Memory B cell (primary cell): ENCODE results near the gene MRRF.
A peak's percentile ranks its signal among the peaks of the same experiment; 100 is the strongest.

ENCODE experiments used
- ATAC-seq: fragments of 150-1000 bp; cut with Tn5 transposase; 2 replicates; pipeline ENCODE4 v1.10.0; 2021; ENCODE audit warnings: low read depth, mild to moderate bottlenecking, moderate library complexity
- DNase-seq, 2 donors: peaks; one replicate each; pipeline ENCODE4 v3.0.0; 2022; ENCODE audit warnings: low spot score in 2 of 2
- H3K27ac Mint-ChIP-seq: one replicate; pipeline ENCODE4 v1.8.0; 2022; ENCODE audit warnings: mild to moderate bottlenecking, moderate library complexity, mixed read lengths
- H3K27me3 Mint-ChIP-seq: one replicate; pipeline ENCODE4 v1.8.0; 2022; ENCODE audit warnings: mixed read lengths
- H3K36me3 Mint-ChIP-seq: one replicate; pipeline ENCODE4 v1.8.0; 2022; ENCODE audit warnings: mild to moderate bottlenecking, mixed read lengths
- H3K4me1 Mint-ChIP-seq: one replicate; pipeline ENCODE4 v1.8.0; 2022; ENCODE audit warnings: mixed read lengths
- H3K4me3 Mint-ChIP-seq: one replicate; pipeline ENCODE4 v1.8.0; 2022; ENCODE audit warnings: mild to moderate bottlenecking, moderate library complexity, mixed read lengths
- H3K9me3 Mint-ChIP-seq: one replicate; pipeline ENCODE4 v1.8.0; 2022; ENCODE audit warnings: mixed read lengths

The MRRF gene

DNA sequence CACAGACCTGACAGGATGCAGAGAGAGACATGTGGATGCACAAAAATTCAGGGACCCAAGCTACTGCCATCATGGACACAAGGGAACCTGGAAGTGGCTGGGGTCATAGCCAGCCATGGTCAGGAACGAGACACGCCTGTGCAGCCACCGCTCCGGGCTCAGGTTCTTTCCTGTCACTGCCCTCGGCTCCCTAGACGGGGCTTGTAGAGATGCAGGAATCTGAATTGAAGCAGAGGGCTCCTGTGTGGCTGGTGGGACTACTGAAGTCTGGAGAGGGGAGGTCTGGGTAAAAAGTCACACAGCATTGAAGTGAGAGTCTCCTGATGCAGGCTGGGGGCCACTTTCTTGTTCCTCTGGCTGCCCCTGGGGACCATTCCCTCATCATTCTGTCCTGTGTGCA is 73.9 kb downstream of the MRRF start:
- ATAC-seq (no peak), DNase-seq (no peak)
- Mint-ChIP-seq H3K4me1 (peaks cover 7% of the 10 kb centered on the region), H3K27me3 (peaks cover 12% of the 10 kb centered on the region), H3K36me3 (no peaks in the 10 kb centered on the region), H3K4me3 (no peak overlapping the region), H3K27ac (no peak overlapping the region), H3K9me3 (no peaks in the 10 kb centered on the region)

DNA sequence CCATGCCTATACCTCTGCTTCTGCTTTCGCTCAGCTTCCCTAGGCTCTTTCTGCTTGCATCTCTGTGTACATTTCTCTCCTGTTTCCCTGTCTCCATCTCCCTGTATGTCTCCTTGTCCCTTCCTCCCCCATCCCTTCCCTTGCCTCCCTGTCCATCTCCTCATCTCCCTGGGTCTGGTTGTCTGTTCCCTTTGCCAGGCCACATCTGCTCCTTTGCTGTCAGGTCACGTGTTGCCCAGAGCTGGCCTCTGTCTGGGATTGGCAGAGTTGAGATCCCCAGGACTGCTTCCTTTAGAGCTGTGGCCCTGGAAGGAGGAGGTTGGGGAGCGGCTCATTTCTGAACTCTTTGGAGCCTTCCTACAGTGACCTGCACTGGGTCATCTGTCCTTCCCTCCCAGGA is 74.3 kb downstream of the MRRF start:
- H3K9me3 Mint-ChIP-seq = no peaks in the 10 kb centered on the region
- no peak overlapping the region for H3K4me3 Mint-ChIP-seq
- ATAC-seq (no peak), DNase-seq (no peak)
- peaks cover 12% of the 10 kb centered on the region for H3K27me3 Mint-ChIP-seq
- H3K27ac Mint-ChIP-seq = no peak overlapping the region
- H3K4me1 Mint-ChIP-seq = peaks cover 7% of the 10 kb centered on the region
- no peaks in the 10 kb centered on the region for H3K36me3 Mint-ChIP-seq

DNA sequence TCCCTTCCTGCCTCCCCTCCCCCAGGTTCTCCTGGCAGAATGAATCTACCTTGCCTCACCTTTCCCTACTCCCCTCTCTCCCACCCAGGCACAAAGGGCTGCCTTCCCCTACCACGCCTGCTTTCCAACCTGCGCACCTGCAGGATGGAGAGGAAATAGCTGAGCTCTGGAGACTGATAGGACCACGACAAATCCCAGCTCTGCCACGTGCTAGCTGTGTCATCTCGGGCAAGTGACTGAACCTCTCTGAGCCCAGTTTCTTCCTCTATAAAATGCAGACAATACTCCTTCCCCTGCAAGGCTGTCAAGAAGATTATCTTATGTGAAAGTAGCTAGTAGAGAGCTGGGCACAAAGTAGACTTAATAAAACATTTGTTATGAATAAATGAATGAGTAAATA is 74.9 kb downstream of the MRRF start:
- peaks cover 12% of the 10 kb centered on the region for H3K27me3 Mint-ChIP-seq
- no peaks in the 10 kb centered on the region for H3K9me3 Mint-ChIP-seq
- no peak for ATAC-seq
- no peaks in the 10 kb centered on the region for H3K36me3 Mint-ChIP-seq
- DNase-seq = no peak
- H3K27ac Mint-ChIP-seq = no peak overlapping the region
- H3K4me3 Mint-ChIP-seq = no peak overlapping the region
- peaks cover 7% of the 10 kb centered on the region for H3K4me1 Mint-ChIP-seq

DNA sequence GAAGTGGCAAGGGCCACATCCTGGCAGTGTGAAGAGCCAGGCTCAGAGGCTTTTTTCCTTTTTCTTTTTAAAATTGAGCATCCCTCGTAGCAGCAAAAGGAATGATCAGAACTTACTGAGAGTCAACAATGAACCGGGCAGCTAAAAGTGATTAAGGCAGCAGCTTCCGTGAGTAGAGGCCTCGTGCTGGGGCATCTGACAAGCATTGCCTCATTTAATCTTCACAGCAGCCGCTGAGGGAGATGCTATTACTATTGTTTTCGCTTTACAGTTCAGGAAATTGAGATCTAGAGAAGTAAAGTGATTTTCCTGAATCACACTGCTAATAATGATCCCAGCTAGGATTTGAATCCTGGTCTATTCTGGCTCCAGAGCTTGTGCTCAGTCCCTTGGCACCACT is 75.5 kb downstream of the MRRF start:
- H3K4me3 Mint-ChIP-seq = no peak overlapping the region
- no peak for ATAC-seq
- peaks cover 12% of the 10 kb centered on the region for H3K27me3 Mint-ChIP-seq
- H3K4me1 Mint-ChIP-seq = peaks cover 7% of the 10 kb centered on the region
- no peaks in the 10 kb centered on the region for H3K9me3 Mint-ChIP-seq
- no peak for DNase-seq
- no peaks in the 10 kb centered on the region for H3K36me3 Mint-ChIP-seq
- no peak overlapping the region for H3K27ac Mint-ChIP-seq

DNA sequence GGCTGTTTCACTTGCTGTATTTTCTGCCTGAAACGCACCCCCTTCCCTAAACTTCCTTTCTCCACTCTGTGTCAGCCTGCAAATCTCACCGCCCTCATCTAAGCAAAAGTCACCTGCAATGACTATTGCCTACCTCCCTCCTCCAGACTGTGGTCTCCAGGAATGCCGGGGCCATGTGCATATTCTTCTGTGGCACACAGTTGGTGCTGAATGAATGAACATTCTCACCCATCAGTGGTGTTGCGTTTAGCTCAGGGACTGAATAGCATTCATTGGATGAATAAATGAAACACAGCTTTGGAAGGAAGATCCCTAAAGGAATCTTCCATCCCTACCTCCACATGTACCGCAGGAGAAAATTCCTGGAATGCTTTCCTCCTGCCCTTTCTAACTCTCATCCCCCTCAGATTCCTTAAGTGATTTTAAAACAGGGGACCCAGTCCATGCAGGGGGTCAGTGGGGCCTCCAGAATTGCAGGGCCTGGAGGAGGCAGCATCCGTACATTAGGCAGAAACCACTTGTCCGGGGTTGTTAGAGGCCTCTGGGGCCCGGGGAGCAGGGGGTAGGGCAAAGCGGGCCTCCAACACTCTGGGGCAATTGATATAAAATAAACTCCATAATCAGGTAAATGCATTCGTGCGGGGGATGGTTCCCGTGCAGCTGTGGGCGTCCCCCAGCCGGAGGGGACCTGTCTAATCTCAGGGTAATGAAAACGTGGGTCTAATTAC is 77.8 kb downstream of the MRRF start:
- peaks cover 3% of the 10 kb centered on the region for H3K4me1 Mint-ChIP-seq

DNA sequence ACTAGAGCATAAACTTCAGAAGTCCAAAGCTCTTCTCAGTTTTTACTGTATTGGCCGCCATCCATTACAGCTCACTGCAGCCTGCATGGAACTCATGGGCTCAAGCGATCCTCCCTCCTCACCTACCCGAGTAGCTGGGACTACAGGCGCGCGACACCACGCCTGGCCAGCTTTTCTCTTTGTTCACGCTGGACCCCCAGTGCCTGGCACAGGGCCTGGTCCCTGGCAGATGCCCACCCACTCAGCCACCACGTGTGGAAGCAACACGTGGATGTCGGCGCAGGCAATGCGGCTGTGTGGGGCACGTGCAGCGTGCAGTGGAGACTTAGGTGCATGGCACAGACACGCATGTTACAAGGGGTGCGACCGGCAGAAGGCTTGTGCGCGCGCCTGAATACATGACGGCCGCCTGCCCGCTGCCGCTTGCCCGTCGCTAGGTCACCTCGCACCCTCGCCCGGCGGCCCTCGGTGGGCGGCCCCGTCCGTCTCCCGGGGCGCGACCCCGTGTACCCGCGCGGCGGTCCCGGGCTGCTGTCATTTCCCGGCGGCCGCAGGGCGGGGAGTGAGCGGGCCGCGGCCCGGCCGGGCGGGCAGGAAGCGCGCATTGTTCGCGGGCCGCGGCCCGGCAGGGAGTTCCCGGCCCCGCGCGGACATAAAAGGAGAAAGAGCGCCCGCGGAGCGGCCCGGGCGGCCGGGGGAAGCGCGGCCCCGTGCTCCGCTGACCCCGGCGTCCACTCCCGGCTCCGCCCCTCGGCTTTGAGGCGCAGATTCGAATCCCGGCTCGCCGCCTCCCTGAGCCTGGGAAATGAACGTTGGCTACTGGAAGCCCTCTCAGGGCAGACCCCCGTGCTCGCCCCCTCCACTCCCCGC is 82.0 kb downstream of the MRRF start:
- Mint-ChIP-seq H3K4me3 (peak overlapping the region; percentile 86), H3K36me3 (no peaks in the 10 kb centered on the region), H3K9me3 (no peaks in the 10 kb centered on the region), H3K27me3 (peaks cover 18% of the 10 kb centered on the region), H3K4me1 (peaks cover 4% of the 10 kb centered on the region), H3K27ac (peak overlapping the region; percentile 49)
- DNase-seq (no peak), ATAC-seq (peak; percentile 57)

More for the DNA sequence above, 77.8 kb downstream of the MRRF start:
- Mint-ChIP-seq H3K36me3 (no peaks in the 10 kb centered on the region), H3K27ac (no peak overlapping the region), H3K27me3 (peaks cover 11% of the 10 kb centered on the region), H3K9me3 (no peaks in the 10 kb centered on the region), H3K4me3 (no peak overlapping the region)
- DNase-seq (no peak), ATAC-seq (no peak)

DNA sequence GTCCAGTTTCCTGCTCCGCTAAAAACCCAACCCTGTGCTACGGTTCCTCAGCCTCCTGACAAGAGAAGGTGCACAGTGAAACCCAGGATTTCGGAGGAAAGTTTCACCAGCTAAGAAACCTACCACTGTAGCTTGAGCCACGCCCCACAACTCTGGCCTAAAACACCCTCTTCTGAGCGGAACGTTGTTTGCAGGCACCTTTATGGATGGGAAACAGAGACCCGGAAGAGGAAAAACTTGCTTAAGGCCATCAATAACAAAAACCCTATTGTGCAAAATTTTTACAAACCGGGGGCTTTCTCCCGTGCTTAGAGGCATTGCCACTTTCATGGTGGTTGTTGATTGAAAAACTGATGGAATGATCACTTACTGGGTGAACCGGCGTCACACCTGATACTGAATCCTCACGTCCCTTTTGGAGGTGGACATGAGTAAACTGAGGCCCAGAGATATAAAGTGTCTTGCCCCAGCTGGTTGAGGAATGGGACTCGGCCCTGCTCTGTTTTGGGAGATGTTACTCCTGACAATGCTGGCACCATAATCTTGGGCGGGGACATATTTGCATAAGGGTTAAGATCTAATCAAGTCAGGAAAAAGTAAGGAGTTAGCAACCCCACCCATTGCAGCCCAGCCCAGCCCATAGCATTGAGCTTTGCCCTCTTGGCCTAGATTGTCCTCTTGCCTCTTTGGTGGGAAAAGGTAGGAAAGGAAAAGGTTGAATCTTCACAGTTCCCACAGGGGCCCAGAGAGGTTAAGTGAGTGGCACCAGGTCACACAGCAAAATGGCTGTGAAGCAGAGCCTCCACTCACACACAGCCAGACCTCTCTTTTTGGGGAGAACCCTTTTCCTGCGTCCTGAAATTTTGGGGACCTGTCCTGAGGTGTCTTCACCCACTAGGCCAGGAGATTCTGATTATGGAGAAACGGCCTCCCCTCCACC is 82.9 kb downstream of the MRRF start:
- no peak for DNase-seq
- Mint-ChIP-seq H3K27ac (peak overlapping the region; percentile 49), H3K4me1 (peaks cover 4% of the 10 kb centered on the region), H3K36me3 (no peaks in the 10 kb centered on the region), H3K4me3 (peak overlapping the region; percentile 86), H3K9me3 (no peaks in the 10 kb centered on the region), H3K27me3 (peaks cover 18% of the 10 kb centered on the region)
- ATAC-seq = peak; percentile 55

DNA sequence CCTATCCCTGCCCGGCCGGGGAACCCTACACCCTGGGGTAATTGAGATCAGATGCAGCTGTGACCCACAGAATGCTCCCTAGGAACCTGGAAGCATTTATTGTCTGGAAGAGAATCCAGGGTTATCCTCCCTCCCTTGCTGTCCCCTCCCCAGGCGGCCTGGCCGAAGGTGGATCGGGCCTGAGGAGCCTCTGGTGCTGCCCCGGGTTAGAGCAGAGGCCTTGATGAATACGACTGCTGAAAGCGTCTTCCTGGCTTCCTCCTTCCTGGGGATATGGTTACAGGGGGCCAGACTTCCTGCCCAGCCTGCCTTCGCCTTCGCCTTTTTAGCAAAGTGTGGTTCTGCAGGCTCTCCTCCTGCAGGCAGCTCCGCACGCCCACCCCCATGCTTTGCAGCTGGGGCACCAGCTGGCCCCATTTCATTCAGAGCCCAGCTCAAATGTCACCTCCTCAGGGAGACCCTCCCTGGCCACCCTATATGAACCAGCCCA is 83.7 kb downstream of the MRRF start:
- H3K27ac Mint-ChIP-seq = no peak overlapping the region
- H3K4me1 Mint-ChIP-seq = peaks cover 4% of the 10 kb centered on the region
- H3K9me3 Mint-ChIP-seq = peaks cover 1% of the 10 kb centered on the region
- H3K27me3 Mint-ChIP-seq = peaks cover 17% of the 10 kb centered on the region
- DNase-seq = no peak
- H3K4me3 Mint-ChIP-seq = no peak overlapping the region
- no peak for ATAC-seq
- H3K36me3 Mint-ChIP-seq = no peaks in the 10 kb centered on the region

DNA sequence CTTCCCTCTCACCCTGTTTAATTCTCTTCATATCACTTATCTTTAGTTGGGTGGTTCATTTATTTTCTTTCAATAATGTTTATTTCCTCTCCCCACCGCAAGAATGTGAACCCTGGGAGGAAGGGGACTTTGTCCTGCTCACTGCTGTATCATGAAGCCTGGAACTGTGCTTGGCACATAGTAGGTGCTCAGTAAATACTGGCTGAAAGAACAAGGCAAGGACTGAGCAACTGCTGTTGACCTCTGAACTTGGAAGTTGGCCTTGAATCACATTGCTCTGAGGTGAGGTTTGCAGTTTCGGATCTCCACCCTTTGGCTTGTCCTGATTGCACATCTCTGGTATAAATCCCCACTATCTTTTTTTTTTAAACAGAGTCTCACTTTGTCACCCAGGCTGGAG is 84.1 kb downstream of the MRRF start:
- no peak for ATAC-seq
- DNase-seq = no peak
- Mint-ChIP-seq H3K4me1 (peaks cover 4% of the 10 kb centered on the region), H3K36me3 (peaks cover 2% of the 10 kb centered on the region), H3K27me3 (peaks cover 18% of the 10 kb centered on the region), H3K4me3 (no peak overlapping the region), H3K27ac (no peak overlapping the region), H3K9me3 (peaks cover 3% of the 10 kb centered on the region)

DNA sequence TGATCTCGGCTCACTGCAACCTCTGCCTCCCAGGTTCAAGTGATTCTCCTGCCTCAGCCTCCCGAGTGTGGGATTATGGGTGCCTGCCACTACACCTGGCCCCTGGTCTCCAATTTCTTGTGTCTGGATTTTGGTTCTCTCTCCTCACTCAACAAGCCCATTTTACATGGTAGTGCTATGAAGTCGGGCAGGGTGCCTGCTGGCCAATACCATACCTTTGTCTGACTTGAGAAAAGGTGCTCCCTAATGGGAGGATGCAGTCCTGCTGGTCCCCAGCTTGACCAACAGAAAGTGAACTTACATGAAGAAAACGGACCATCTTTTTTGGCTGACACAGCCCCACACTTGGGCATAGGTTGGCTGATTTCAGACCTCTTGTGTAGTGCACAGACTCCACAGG is 84.5 kb downstream of the MRRF start:
- Mint-ChIP-seq H3K4me1 (peaks cover 4% of the 10 kb centered on the region), H3K36me3 (peaks cover 2% of the 10 kb centered on the region), H3K9me3 (peaks cover 3% of the 10 kb centered on the region), H3K27me3 (peaks cover 18% of the 10 kb centered on the region), H3K27ac (no peak overlapping the region), H3K4me3 (no peak overlapping the region)
- no peak for DNase-seq
- ATAC-seq = no peak

DNA sequence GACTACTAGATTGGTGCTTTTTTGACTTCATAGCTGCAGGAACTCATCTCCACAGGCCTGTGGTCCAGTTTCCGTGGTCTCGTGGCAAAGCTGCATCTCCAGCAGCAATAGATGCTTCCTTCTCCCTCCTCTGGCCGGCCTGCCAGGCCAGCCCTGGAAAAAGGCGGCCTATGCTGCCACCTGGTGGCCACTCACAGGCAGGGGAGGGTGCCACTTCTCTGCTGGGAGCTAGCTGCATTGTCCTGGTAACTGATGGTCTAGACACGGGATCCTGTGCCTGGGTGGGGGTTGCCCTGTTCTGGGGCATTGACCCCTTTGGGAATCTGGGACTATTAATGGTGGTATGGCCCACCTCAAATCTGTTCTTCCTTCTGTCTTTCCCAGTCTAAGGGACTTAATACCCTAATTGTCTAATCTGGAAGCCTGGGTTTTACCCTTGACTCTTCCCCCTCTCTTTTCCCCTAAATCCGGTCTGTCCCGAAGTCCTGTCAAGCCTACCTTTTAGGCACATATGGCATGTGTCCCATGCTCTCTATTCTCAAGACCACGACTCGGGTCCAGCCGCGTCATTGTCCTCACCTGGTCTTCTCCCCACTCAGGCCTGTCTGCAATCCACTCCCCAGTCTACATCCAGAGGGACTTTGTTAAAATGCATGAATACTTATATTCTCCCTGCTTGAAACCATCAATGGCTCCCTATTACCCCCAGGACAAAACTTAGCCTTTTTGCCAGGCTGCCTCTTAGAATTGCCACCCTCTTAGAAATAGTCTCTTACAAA is 86.1 kb downstream of the MRRF start:
- DNase-seq = peak; percentile 78 to 80
- H3K9me3 Mint-ChIP-seq = peaks cover 3% of the 10 kb centered on the region
- peaks cover 2% of the 10 kb centered on the region for H3K36me3 Mint-ChIP-seq
- peak; percentile 83 for ATAC-seq
- H3K27me3 Mint-ChIP-seq = peaks cover 17% of the 10 kb centered on the region
- no peak overlapping the region for H3K4me3 Mint-ChIP-seq
- H3K4me1 Mint-ChIP-seq = peaks cover 4% of the 10 kb centered on the region
- no peak overlapping the region for H3K27ac Mint-ChIP-seq

DNA sequence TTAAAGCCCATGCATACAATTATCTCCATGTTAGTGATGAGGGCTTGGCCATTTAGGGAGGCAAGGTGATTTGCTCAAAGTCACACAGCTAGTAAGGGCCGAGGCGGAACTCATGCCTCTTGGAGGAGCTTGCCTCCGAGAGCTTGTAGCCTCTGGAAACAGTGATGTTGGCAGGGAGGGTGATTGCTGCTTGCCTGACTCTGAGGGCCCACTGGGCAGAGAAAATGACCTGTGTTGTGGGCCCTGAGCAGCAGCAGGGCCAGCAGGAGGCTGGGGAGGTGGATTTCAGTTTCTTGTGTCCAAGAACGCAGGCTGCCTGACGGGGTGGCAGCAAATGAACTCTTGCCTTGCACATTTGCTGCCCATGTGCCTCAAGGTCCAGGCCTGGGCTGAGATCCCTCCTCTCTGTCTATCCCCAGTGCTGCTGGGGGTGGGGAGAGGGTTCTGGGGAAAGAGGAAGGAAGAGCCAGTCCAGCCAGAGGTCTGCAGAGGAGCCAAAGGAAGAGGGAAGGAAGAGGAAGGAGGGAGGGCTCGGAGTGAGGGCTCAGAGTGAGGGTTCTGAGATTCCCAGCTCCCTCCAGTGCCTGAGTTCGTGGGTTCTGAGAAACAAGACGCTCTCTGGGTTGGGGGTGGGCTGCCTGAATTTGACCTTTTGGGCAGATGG is 90.0 kb downstream of the MRRF start:
- ATAC-seq (no peak), DNase-seq (no peak)
- H3K27me3 Mint-ChIP-seq = peaks cover 13% of the 10 kb centered on the region
- peaks cover 9% of the 10 kb centered on the region for H3K36me3 Mint-ChIP-seq
- H3K4me1 Mint-ChIP-seq = peaks cover 2% of the 10 kb centered on the region
- H3K9me3 Mint-ChIP-seq = peaks cover 13% of the 10 kb centered on the region
- H3K4me3 Mint-ChIP-seq = no peak overlapping the region
- H3K27ac Mint-ChIP-seq = no peak overlapping the region
